NCI-H1436 (cell line): ENCODE measurements around the gene NRCAM.

Experiments used
- DNase-seq: peaks from one replicate; lab custom pipeline; 2025; lab: John Stamatoyannopoulos, UW

Gene NRCAM

GRCh38 chr7:108156897-108157605, 299.2 kb downstream of the NRCAM start:
- DNase-seq, result no peak

- no peak for DNase-seq
Observed at GRCh38 chr7:108152198-108152597, 304.0 kb downstream of the NRCAM start.

- DNase-seq, result no peak
Observed at GRCh38 chr7:108149908-108150307, 306.3 kb downstream of the NRCAM start.

GRCh38 chr7:108149119-108149518, 307.1 kb downstream of the NRCAM start:
- DNase-seq, result no peak

GRCh38 chr7:108147031-108147563, 309.1 kb downstream of the NRCAM start:
- DNase-seq, result peak; percentile 57

GRCh38 chr7:108146070-108146842, 310.0 kb downstream of the NRCAM start:
- DNase-seq, result peak; percentile 47

GRCh38 chr7:108145401-108145800, 310.8 kb downstream of the NRCAM start:
- no peak for DNase-seq

- no peak for DNase-seq
Observed at GRCh38 chr7:108144931-108145330, 311.3 kb downstream of the NRCAM start.

GRCh38 chr7:108143658-108144420, 312.4 kb downstream of the NRCAM start:
- DNase-seq, result no peak

GRCh38 chr7:108142675-108143259, 313.5 kb downstream of the NRCAM start:
- no peak for DNase-seq

- no peak for DNase-seq
Observed at GRCh38 chr7:108142180-108142579, 314.1 kb downstream of the NRCAM start.

- no peak for DNase-seq
Observed at GRCh38 chr7:108140671-108141070, 315.6 kb downstream of the NRCAM start.

GRCh38 chr7:108138911-108139310, 317.3 kb downstream of the NRCAM start:
- DNase-seq, result no peak

- DNase-seq, result no peak
Observed at GRCh38 chr7:108137993-108138392, 318.2 kb downstream of the NRCAM start.

GRCh38 chr7:108137040-108137439, 319.2 kb downstream of the NRCAM start:
- DNase-seq, result no peak

- DNase-seq, result no peak
Observed at GRCh38 chr7:108136191-108136688, 320.0 kb downstream of the NRCAM start.

GRCh38 chr7:108135446-108136190, 320.6 kb downstream of the NRCAM start:
- DNase-seq, result no peak

GRCh38 chr7:108134486-108134885, 321.8 kb downstream of the NRCAM start:
- DNase-seq, result no peak

GRCh38 chr7:108132551-108133265, 323.5 kb downstream of the NRCAM start:
- no peak for DNase-seq

- DNase-seq, result no peak
Observed at GRCh38 chr7:108130261-108130660, 326.0 kb downstream of the NRCAM start, which contains the start of gene LAMB4. TSS of gene LAMB4 (minus strand) at chr7:108130361. CDS start at chr7:108123164, 7,197 bp downstream.
